HG03066 (cell line): ENCODE results near the gene HS1BP3.

Experiments used
- ATAC-seq: cut with Tn5 transposase; IDR thresholded peaks from one replicate; pipeline ENCODE4 v1.9.1; 2021; ENCODE audit warnings: low read depth; ENCODE audit not compliant: unreplicated experiment

The HS1BP3 gene

GRCh38 chr2:20607446-20607845 lies 43.5 kb downstream of the HS1BP3 start:
- no peak for ATAC-seq

GRCh38 chr2:20606198-20606597 lies 44.7 kb downstream of the HS1BP3 start:
- no peak for ATAC-seq

- no peak for ATAC-seq
Observed at GRCh38 chr2:20604951-20605381, 45.9 kb downstream of the HS1BP3 start.

- ATAC-seq: no peak
Observed at GRCh38 chr2:20604401-20604911, 46.4 kb downstream of the HS1BP3 start.

GRCh38 chr2:20603791-20604190 lies 47.1 kb downstream of the HS1BP3 start:
- ATAC-seq: no peak

- no peak for ATAC-seq
Observed at GRCh38 chr2:20602803-20603202, 48.1 kb downstream of the HS1BP3 start.

GRCh38 chr2:20600756-20601325 lies 50.1 kb downstream of the HS1BP3 start:
- ATAC-seq: no peak

GRCh38 chr2:20599861-20600461 lies 50.9 kb downstream of the HS1BP3 start:
- ATAC-seq: no peak

- no peak for ATAC-seq
Observed at GRCh38 chr2:20599001-20599600, 51.8 kb downstream of the HS1BP3 start.

GRCh38 chr2:20597860-20598183 lies 53.1 kb downstream of the HS1BP3 start:
- no peak for ATAC-seq

GRCh38 chr2:20596973-20597859 lies 53.7 kb downstream of the HS1BP3 start:
- ATAC-seq: no peak

GRCh38 chr2:20596193-20596972 lies 54.5 kb downstream of the HS1BP3 start:
- ATAC-seq: peak; percentile 0

- peak; percentile 83 for ATAC-seq
Observed at GRCh38 chr2:20595439-20596192, 55.3 kb downstream of the HS1BP3 start.

- ATAC-seq: peak; percentile 0
Observed at GRCh38 chr2:20594957-20595356, 55.9 kb downstream of the HS1BP3 start.

- no peak for ATAC-seq
Observed at GRCh38 chr2:20594048-20594750, 56.7 kb downstream of the HS1BP3 start.

GRCh38 chr2:20593072-20594034 lies 57.5 kb downstream of the HS1BP3 start:
- ATAC-seq: no peak

- no peak for ATAC-seq
Observed at GRCh38 chr2:20592106-20593071, 58.5 kb downstream of the HS1BP3 start.
